Nephron (organoid): Measurements from ENCODE around the gene FGGY.

Source experiments
- H3K27ac Mint-ChIP-seq, 3 experiments: 2 replicates each; pipeline ENCODE4 v1.8.0; 2020; ENCODE audit warnings: mixed read lengths in 3 of 3, mild to moderate bottlenecking in 2 of 3, moderate library complexity in 1 of 3
- H3K27me3 Mint-ChIP-seq: 2 replicates; pipeline ENCODE4 v1.8.0; 2021; ENCODE audit warnings: low read depth, mild to moderate bottlenecking, moderate library complexity, mixed read lengths
- H3K36me3 Mint-ChIP-seq: 2 replicates; pipeline ENCODE4 v1.8.0; 2020; ENCODE audit warnings: low read depth, mixed read lengths
- H3K4me1 Mint-ChIP-seq: 2 replicates; pipeline ENCODE4 v1.8.0; 2020; ENCODE audit warnings: mixed read lengths
- H3K4me3 Mint-ChIP-seq, 3 experiments: 2 replicates each; pipeline ENCODE4 v1.8.0; 2020; ENCODE audit warnings: mild to moderate bottlenecking in 3 of 3, mixed read lengths in 3 of 3, moderate library complexity in 2 of 3
- H3K9me3 Mint-ChIP-seq: 2 replicates; pipeline ENCODE4 v1.8.0; 2020; ENCODE audit warnings: mixed read lengths
- CTCF ChIP-seq, 3 experiments: fragments of 200-600 bp; sonication (generic); IDR thresholded peaks; one replicate each; pipeline ENCODE4 v1.5.0; 2021; ENCODE audit warnings: antibody characterized with exemption in 3 of 3; ENCODE audit not compliant: unreplicated experiment in 3 of 3

FGGY gene

DNA sequence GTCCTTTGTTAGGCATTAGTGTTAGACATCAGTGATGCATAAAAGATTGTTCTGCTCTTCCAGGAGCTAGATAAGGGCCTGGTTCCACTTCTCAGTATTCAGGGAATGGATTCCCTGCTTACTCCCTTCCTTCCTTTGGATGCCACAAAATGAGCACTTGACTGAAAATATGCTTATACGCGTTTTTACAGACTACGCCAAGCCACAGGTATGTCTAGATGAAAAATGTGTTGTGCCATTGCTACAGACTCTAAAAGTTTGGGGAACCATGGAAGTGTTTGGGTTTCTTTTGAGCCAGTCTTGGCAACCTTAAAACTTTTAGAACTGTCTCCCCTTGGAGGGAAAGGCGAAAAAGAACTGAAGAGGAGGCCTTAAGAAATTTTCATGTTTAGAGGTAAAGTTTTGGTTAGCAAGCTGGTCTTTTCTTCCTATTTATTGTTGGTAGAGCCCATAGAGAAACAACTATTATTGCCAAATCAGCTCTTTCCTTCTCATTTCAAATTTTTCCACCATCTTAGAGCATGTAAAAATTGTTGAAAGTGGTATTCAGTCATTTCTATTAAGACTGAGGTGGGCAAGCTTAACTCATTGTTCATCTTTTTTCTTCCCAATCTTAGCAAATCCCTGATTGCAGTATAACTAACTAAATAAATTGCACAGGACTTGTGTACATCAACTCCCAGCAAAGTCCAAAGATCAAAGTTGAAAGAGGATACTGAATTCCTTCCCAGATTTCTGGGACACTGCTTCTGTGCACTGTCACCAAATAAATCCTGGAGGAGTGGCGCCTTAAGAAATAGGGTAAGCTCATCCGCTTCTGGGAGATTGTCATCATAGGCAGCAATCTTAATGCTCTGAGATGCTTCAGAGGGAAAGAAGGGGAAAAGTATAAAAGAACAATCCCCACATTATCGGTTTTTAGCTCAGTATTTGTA is 18.9 kb downstream of the FGGY start:
- no peaks in the 10 kb centered on the region for H3K36me3 Mint-ChIP-seq
- no peaks in the 10 kb centered on the region for H3K27me3 Mint-ChIP-seq
- no peaks in the 10 kb centered on the region for H3K9me3 Mint-ChIP-seq
- peak overlapping the region in 1 of 3 experiments; percentile 1 for H3K4me3 Mint-ChIP-seq
- peaks cover 34% of the 10 kb centered on the region for H3K4me1 Mint-ChIP-seq
- TF ChIP-seq CTCF (IDR thresholded peaks at IDR 0.05; ENCODE audit: unreplicated experiment in 3 of 3), result no peak
- H3K27ac Mint-ChIP-seq, result peak overlapping the region; percentile 68 to 90 (median 81)

DNA sequence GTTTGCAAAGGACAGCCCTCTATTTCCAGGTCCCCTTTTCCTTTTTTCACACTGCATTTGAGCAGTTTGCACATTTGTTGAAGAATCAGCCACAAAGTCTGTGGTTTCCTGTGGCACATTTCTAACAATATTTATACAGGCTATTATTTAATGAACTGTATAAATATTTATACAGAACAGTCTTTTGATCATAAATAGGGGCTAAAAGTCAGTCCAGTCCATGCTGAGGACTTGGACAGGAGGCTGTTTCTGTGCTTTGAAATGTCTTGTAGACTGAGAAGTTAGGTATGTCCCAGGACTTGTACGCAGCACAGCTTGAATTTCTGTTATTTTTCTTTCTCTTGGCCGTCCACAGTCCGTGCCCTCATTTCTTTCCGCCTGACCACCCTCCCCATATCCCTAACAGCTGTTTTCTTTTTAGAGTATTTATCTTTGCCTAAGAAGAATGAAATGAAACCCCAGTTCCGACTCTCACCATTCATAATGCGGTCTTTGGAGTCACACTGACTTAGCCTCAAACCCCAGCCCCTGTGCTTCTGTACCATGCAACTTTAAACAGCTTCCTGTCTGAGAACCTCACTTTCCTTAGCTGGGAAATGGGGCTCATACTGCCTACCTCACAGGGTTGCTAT is 19.7 kb downstream of the FGGY start:
- no peak for TF ChIP-seq CTCF (IDR thresholded peaks at IDR 0.05; ENCODE audit: unreplicated experiment in 3 of 3)
- Mint-ChIP-seq H3K27ac (peak overlapping the region; percentile 68 to 90 (median 81)), H3K4me3 (peak overlapping the region in 2 of 3 experiments; percentile 1 to 28)

DNA sequence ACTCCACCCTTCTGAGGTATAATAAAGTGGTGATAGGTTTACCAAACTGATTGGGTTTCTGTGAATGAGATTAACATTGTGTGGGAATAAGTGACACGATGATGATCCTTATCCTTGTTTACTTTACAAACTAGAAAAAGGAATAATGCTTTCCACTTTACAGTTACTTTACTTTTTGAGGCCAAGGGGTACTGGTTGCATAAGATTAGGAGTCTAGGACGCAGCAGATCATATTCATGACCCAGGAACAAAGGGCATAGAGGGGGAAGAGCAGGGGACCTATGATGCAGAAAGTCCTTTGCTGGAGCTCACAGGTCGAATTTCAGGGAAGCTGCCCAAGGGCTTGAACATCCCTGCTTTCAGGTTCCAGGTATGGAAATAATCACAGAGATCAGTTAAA is 20.4 kb downstream of the FGGY start:
- Mint-ChIP-seq H3K36me3 (no peaks in the 10 kb centered on the region), H3K27ac (peak overlapping the region; percentile 68 to 90 (median 81)), H3K4me3 (no peak overlapping the region), H3K9me3 (no peaks in the 10 kb centered on the region), H3K27me3 (peaks cover 3% of the 10 kb centered on the region), H3K4me1 (peaks cover 34% of the 10 kb centered on the region)
- no peak for TF ChIP-seq CTCF (IDR thresholded peaks at IDR 0.05; ENCODE audit: unreplicated experiment in 3 of 3)

More for the DNA sequence above, 19.7 kb downstream of the FGGY start:
- Mint-ChIP-seq H3K9me3 (no peaks in the 10 kb centered on the region), H3K4me1 (peaks cover 34% of the 10 kb centered on the region), H3K27me3 (peaks cover 3% of the 10 kb centered on the region), H3K36me3 (no peaks in the 10 kb centered on the region)

GRCh38 chr1:59317780-59318179 is 20.9 kb downstream of the FGGY start:
- H3K36me3 Mint-ChIP-seq, result no peaks in the 10 kb centered on the region
- peaks cover 3% of the 10 kb centered on the region for H3K27me3 Mint-ChIP-seq
- TF ChIP-seq CTCF (IDR thresholded peaks at IDR 0.05; ENCODE audit: unreplicated experiment in 3 of 3), result no peak
- H3K4me3 Mint-ChIP-seq, result no peak overlapping the region
- no peaks in the 10 kb centered on the region for H3K9me3 Mint-ChIP-seq
- peak overlapping the region; percentile 59 to 90 (median 68) for H3K27ac Mint-ChIP-seq
- peaks cover 34% of the 10 kb centered on the region for H3K4me1 Mint-ChIP-seq

DNA sequence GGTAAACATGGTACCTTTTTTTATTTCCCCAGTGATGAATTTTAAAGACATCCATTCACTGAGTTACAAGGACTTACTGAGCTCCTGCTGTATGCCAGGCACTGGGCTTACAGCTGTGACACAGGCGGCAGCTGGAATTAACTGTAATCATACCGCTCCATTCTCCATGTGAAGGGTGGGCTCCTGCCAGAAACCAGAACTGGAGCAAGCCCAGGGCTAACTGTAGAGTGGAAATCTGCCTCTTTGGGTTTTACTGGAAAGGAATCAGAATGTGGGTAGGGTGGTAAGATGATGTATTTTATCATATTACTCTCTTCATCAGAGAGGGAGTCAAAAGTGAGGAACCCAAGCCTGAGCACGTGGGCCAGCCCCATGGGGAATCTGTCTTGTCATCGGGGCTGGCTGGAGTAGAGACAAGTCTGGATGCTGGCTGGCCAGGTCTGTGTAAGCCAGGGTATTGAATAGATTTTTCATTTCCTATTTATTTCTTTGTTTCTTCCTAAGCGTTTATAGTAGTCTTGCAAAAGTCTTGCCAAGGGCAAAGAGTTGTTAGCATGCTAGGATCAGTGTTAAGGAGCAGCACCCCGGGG is 21.5 kb downstream of the FGGY start:
- no peak for TF ChIP-seq CTCF (IDR thresholded peaks at IDR 0.05; ENCODE audit: unreplicated experiment in 3 of 3)
- Mint-ChIP-seq H3K36me3 (no peaks in the 10 kb centered on the region), H3K27ac (peak overlapping the region in 2 of 3 experiments; percentile 50 to 68), H3K27me3 (peaks cover 3% of the 10 kb centered on the region), H3K4me3 (no peak overlapping the region), H3K4me1 (peaks cover 34% of the 10 kb centered on the region), H3K9me3 (no peaks in the 10 kb centered on the region)
